COLO668 (cell line): ENCODE results near the gene HNRNPM.

Experiments used
- DNase-seq: peaks from one replicate; lab custom pipeline; 2025; ENCODE audit not compliant: unreplicated experiment; lab: John Stamatoyannopoulos, UW

Gene HNRNPM

DNA sequence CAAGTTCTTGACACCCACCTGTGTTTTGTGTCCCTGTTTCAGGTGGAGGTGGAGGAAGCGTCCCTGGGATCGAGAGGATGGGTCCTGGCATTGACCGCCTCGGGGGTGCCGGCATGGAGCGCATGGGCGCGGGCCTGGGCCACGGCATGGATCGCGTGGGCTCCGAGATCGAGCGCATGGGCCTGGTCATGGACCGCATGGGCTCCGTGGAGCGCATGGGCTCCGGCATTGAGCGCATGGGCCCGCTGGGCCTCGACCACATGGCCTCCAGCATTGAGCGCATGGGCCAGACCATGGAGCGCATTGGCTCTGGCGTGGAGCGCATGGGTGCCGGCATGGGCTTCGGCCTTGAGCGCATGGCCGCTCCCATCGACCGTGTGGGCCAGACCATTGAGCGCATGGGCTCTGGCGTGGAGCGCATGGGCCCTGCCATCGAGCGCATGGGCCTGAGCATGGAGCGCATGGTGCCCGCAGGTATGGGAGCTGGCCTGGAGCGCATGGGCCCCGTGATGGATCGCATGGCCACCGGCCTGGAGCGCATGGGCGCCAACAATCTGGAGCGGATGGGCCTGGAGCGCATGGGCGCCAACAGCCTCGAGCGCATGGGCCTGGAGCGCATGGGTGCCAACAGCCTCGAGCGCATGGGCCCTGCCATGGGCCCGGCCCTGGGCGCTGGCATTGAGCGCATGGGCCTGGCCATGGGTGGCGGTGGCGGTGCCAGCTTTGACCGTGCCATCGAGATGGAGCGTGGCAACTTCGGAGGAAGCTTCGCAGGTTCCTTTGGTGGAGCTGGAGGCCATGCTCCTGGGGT lies 41.0 kb downstream of the HNRNPM start:
- no peak for DNase-seq

DNA sequence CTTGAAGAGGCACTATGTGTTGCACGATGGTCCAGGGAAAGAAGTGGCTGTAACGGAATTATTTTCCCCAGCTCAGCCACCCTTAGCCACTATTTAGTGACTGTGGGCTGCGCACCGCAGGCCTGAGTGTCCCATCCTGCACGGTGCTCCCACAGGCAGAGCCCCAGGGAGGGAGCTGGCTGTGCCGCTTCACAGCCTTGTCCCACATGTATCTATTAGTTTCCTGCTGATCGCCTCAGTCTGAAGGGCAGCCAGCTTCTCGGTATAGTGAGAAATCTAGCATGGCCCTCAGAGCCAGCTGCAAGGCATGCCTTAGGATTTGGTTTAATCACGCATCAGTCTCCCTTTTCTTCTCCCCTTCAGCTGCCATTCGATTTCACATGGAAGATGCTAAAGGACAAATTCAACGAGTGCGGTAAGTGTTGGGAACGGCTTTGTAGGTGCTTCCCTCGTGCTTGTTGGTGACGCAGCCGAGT lies 41.9 kb downstream of the HNRNPM start:
- DNase-seq, result no peak

DNA sequence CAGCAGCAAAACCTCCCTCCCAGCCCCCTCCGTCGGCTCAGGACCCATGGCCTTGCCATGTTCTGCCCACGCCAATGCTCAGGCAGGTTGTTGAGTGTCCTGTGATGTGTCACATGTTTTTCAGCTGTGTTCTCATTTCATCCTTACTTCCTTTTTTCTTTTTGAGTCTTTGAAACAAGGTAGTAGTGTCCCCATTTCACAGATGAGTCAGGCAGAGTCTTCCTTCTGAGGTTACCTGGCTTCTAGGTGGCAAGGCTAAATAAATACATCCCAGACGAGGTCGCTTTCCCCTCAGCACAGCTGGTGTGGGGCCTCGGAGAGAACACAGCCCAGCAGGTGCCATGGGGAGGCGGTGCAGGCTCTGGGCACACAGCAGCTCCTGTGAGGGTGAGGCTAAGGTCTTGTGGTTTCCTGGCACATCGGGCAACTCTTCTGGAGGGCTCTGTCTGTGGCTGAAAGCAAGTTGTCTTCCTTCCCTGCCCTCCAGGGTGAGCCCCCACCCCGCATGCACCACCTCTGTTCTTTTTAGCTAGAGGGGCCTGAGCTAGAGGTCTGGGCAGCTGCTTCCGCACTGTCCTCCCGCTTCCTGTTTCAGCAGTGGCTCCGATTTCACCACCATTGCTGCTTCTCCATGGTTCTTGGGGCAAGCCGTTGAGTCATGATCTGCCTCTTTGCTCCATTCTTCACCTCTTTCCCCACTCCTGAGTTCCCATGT lies 42.5 kb downstream of the HNRNPM start:
- no peak for DNase-seq

DNA sequence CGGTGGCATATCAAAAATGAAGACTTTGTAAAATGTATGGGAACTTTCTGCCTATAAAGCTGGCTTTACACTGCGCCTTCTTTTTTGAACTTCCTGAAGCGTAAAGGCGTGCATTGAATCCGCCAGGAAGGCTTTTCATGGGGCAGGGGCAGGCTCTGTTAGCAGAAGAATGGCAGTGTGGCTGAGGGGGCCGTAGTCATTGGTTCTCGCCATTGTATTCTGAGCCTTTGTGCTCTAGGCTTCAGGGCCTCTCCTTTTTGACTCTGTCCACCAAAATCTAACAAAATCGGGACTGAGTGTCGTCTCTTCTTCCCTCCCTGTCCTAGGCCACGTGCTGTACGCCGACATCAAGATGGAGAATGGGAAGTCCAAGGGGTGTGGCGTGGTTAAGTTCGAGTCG lies 43.6 kb downstream of the HNRNPM start:
- DNase-seq, result no peak

DNA sequence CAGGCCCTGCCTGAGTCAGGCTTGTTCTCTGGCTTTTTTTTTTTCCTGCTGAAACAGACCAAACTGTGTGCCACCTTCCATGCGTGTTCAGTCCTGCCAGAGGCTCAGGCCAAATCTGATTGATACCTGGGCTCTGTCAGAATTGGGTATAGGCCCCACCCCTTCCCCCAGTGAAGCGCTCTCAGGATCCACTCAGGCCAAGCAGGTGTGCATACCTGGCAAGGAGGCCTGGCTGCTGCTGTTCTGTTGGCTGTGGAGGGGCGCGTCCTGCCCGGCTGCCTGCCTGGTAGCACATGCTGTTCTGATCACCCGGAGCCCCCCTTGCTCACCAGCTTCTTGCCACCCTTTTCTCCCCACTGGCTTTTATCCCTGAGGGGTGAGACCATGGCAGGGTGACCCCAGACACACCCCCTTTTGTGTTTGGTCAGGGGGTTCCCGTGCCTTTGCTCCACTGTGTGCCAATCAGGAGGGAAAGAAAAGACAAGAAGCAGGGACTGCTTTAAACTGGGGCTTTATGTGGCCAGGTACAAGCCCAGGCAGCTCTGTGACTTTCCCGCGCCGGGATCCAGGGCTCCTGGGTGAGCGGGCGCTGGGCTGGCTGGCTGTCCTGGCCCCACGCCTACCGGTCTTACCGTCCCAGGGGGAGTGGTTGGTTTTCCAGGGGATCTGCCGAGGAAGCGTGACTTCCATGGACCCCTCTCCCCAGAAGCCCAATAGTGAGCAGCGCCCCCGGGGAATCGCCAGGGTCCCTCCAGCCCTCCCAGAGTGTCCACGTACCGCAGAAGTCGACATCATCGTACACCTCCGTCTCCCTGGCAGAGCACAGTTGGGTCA lies 45.0 kb downstream of the HNRNPM start:
- DNase-seq, result peak; percentile 17

DNA sequence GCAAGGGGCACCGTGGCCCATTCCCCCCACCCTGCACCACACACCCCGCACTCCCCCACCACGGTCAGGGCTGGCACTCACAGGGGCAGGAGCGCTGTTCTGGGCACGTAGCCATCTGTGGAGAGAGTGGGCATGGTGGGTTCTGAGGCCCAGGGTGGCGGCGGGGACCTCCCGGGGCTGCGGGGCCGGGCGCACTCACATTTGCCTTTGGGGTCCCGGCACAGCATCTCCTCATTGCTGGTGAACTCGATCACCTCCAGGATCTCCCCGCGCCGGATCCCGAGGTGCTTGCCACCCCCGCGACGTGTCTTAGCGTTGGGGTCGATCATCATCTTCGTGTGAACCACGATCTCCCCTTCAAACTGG lies 45.6 kb downstream of the HNRNPM start:
- DNase-seq, result no peak

DNA sequence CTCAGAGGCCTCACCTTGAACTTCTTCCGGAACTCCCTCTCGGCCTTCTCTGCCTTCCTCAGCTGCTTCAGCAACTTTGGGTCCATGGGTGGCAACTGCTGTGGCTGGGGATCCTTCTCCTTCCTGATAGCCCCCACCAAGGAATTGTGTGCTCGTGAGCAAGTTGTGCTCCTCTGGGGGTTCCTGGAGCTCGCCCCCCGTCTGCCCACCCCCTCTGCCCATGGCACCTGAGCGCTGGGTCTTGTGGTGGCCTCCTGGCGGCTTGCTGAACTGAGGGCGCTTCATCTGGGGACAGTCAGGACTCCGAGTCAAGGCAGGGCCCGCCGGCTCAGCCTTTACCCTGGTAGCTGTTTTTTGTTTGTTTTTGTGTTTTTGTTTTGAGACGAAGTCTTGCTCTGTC lies 46.1 kb downstream of the HNRNPM start:
- no peak for DNase-seq

DNA sequence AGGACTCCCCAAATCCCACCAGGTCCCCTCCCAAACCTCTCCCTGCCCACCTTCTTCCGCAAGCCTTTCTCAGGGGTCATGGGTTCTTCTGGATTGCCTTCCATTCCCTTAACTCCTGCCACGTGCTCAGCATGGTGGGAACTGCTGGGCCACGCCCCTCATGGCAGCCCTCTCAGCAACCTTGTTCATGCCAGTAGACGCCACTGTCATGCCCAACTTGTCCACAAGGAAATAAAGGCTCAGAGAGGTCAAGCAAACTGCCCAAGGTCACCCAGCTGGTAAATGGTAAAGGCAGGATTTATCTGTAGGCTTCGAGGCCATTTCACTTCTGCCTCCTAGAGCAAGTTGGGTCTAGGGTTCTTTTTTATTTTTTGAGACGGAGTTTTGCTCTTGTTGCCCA lies 46.8 kb downstream of the HNRNPM start:
- DNase-seq, result no peak

DNA sequence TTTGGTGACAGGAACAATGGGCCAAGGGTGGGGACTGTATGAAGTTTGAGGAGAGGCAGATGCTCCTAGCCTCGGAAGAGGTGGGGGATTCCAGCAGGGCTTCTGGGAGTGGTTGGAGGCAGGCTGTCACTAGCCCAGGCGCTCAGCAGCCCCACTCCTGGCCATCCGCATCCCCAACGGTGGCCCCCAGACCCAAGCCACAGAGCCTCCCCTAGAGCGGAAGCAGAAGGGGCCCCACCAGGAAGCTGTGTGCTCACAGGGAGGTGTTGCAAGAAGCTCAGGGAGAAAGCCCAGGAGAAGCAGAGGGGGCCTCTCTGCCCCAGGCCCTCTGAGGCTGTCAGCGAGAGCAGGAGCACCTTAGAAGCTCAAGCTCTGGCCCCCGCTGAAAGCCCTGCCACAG lies 49.4 kb downstream of the HNRNPM start:
- DNase-seq, result no peak

DNA sequence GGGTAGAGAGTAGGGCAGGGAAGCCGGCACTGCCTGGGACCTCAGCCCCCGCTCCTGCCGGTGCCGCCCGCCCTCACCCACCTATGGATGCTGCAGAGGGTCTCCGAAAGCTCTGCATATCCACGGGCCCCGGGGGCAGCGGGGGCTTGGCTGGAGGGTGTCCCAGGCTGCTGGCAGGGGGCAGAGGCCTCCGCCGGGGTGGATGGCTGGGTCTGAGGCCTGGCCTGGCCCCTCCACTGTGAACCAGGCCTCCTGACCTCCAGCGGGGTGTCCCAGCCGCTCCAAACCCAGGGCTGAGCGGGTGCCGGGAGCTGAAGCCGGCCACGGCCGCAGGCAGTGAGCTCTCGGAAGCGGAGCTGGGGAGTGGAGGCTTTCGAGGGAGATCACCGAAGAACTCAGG lies 53.5 kb downstream of the HNRNPM start:
- DNase-seq, result no peak

DNA sequence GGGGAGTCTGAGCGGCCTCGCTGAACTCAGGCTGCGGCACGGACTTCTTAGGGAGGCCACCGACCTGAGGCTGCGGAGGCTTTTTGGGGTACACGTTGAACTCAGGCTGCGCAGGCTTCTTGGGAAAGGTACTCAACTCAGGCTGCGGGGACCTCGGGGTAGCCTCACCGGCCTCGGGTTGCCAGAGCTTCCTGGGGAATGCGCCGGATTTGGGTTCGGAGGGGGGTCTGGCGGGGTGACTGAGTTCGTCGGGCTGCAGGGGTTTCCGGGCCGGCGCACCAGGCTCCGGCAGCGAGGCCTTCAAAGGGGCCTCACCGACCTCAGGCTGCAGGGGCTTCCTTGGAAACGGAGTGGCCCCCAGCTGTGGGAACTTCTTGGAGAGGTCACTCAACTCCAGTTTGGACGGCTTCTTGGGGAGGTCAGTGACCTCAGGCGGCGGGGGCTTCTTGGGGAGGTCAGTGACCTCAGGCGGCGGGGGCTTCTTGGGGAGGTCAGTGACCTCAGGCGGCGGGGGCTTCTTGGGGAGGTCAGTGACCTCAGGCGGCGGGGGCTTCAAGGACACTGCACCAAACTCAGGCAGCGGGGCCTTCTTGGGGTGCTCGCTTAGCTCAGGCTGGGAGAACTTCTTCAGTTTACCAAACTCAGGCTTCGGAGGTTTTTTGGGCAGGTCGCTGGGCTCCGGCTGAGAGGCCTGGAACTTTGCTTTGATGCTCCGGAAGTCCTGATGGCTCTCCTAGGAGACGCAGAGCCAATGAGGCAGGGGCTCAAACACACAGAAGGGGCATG lies 54.5 kb downstream of the HNRNPM start:
- DNase-seq, result no peak

DNA sequence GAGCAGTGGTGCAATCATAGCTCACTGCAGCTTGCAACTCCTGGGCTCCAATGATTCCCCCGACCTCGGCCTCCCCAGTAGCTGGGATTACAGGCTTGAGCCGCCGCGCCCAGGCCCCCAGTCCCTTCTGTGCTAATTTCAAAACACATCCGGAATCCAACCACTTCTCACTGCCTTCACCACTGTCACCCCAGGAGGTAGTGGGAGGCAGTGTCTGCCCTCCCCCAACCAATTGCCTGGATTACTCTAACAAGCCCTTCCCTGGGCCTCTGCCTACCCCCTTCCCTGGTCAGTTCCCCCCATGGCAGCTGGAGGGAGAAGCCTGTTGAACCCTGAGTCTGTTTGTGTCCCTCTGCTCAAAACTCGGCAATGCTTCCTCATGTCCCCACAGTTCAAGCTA lies 55.4 kb downstream of the HNRNPM start:
- no peak for DNase-seq

DNA sequence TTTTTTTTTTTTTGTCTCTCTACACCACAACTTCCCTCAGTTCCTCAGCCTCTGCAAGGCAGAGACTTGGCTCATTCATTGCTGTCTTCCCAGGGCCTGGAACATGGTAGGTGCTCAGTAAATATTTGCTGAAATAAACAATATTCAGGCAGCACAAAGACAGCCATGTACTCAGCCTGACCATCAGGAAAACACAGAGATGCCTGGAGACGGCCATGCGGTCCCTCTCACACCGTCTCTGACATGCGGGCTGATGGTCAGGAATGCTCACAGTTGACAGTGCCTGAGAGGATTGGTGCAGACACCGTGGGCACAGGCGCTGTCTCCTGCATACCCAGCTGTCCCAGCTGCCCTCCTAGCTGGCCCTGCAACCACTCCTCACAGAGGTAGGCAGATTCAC lies 56.7 kb downstream of the HNRNPM start:
- no peak for DNase-seq

DNA sequence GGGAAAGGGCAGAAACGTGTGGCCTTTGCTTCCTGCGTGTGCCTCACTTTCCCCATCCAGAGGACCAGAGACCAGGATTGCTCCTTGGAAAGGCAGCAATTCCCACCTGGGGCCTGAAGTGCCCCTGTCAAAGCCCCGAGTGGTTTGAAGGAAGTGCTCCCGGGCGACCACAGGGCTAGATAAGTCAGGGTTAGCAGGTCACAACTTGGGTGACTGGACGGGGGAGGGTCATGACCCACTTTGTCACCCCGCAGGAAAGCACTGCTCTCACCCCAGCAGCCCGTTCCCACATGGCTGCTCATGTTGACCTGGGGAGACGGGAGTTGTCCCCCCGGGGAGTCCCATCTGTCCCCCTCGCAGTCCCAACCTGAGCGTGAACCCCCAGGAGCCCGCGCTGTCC lies 57.2 kb downstream of the HNRNPM start:
- no peak for DNase-seq

DNA sequence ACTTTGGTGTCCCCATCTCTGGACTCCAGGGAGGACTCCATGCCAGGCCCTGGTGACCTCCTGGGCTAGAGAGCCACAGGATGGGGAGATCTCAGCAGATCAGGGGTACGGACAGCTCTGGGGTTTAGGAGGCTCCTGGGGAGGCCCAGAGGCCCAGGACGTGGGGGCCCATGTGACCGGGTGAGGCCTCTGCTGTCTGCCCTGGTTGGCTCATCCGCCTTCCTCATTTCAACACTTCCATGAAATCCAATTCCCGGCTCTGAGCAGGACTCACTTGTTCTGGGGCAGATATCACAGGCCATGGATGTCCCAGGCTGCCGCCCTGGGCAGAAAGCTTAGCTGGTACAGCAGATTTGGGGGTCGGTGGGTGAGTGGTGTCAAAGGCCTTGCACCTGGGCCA lies 58.7 kb downstream of the HNRNPM start:
- DNase-seq, result no peak

DNA sequence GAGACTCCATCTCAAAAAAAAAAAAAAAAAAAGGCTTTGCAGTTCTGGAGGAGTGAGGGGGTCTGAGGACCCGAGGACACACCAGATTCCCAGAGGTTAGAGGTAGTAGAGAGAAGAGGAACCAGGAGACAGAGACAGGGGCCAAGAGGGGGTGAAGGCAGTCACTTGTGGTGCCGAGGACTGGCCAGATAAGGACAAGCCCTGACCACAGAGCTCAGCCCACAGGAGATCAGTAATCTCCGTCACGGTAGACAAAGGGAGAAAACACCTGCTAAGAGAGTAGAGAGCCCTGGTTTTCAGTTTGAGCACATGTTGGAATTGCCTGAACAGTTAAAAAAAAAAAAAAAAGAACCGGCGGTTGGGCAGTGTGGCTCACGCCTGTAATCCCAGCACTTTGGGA lies 59.4 kb downstream of the HNRNPM start:
- no peak for DNase-seq

DNA sequence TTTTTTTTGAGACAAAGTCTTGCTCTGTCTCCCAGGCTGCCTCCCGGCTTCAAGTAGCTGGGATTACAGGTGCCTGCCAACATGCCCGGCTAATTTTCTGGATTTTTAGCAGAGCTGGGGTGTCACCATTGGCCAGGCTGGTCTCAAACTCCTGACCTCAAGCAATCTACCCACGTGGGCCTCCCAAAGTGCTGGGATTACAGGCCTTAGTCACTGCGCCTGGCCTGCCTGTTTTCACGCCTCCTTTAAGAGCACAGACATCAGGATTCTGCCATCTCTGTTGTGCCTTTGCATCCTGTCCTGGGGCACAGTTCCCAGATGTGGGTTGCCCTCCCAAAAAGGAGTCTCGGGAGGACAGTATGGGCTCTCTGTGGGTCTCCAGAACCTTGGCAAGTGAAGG lies 60.1 kb downstream of the HNRNPM start:
- no peak for DNase-seq

DNA sequence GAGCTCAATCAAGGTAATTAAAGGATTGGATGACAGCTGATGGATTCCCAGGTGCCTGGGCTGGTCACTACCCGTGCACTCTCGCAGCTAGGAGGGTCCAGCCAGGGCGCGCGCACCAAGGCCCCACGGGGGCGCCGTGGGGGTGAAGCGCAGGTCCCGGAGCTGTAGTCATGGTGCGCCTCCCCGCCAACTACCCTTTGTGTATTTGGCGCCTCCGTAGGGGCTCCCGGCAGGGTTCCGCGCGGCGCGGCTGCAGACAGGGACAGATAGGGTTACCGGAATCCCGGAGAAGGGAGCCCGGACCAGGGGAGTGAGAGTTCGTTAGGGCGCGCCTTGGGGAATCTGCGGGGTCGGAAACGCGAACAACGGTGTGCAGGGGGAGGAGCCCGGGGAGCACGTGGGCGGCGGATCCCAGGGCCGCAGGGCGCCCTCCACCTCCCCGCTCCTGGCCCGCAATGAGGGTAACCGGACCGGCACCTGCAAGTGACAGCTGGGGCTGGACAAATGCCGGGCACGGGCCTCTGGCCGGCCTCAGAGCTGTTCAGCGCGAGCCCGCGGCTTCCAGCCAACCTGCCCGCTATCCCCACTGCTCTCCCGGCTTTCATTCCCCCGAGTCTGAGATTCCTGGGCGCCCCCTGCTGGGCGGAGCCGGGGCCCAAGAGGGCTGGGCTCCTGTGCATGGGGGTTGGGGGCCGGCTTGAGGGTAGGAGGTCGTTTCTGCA lies 61.1 kb downstream of the HNRNPM start:
- peak; percentile 75 for DNase-seq

DNA sequence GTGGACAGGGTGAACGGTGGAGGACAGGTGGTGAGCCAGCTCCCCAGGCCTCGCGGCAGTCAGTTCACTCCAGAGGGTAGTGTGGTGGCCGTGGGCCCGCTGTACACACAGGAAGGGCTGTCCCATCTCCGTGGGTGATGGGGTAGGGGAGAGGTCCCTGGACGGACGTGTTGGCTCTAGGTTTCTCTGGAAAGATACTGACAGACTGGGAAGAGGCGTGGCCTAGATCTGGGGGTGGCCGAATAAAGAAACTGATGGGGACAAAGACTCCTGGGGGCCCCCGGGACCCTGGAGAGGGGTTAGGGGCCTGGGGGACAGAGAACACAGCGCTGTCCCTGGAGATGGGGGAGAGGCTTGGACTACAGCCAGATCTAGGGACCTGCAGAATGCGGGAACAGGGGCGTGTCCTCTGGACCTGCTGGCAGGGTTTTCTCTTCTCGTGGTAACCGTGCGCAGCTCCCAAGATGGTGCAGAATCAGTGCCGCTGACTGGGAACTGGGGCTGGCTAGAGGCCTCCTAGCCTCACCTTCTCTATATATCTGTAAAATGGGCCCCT lies 61.7 kb downstream of the HNRNPM start:
- DNase-seq, result peak; percentile 21

DNA sequence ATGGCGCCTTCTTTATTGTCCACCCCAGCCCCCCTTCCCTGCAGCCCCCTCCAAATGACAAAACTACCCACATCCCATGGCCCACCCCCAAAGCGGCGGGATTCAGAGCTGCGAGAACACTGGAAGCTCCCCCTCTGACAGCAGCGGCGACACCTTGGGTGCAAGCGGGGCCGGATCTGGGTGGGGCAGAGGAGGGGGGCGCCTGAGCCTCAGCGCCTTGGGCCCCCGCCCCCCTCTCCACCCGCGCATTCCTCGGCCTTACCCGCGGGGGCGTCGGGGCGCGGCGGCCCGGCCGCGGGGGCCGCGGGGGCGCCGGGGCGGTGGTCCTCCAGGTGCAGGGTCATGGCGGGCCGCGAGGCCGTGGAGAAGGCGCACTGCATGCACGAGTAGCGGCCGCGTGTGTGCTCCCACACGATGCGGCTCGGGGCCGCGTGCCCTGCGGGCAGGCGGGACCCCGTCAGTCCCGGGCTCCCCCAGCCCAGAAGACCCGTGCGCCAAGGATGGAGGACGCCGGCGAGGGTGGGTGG lies 65.9 kb downstream of the HNRNPM start:
- DNase-seq, result no peak
